Left ventricle myocardium inferior (tissue), 1 donor: ENCODE results near the gene MYOM1. TPM values are rescaled to one million over a fixed set of nuclear protein-coding genes. Genes with fewer than 3 reads are reported as not detected.

ENCODE experiments used
- DNase-seq: peaks from one replicate; pipeline ENCODE4 v3.0.0-alpha.2; 2020
- H3K27ac ChIP-seq: fragments of 200-600 bp; replicated peaks from 2 replicates; pipeline ENCODE4 v1.8.0; 2021
- H3K27me3 ChIP-seq: fragments of 200-600 bp; 2 replicates; pipeline ENCODE4 v1.8.0; 2021; ENCODE audit warnings: low read depth
- H3K36me3 ChIP-seq: fragments of 200-600 bp; 2 replicates; pipeline ENCODE4 v1.8.0; 2021
- H3K4me1 ChIP-seq: fragments of 200-600 bp; 2 replicates; pipeline ENCODE4 v1.8.0; 2021
- H3K4me3 ChIP-seq: fragments of 200-600 bp; 2 replicates; pipeline ENCODE4 v1.8.0; 2021; ENCODE audit warnings: mild to moderate bottlenecking, moderate library complexity
- H3K9me3 ChIP-seq: fragments of 200-600 bp; replicated peaks from 2 replicates; pipeline ENCODE4 v1.8.0; 2021
- CTCF ChIP-seq: fragments of 200-600 bp; IDR thresholded peaks from 2 replicates; pipeline ENCODE4 v1.8.0; 2021; ENCODE audit warnings: antibody characterized with exemption, mild to moderate bottlenecking, borderline replicate concordance
- intact Hi-C: fragments of 100-400 bp; cut with micrococcal nuclease; formaldehyde crosslinking; loops from one replicate; pipeline ENCODE4 v1.11.0; 2022
- total RNA-seq: library from RNA; stranded (reverse); fragmentation: NEBNext Ultra II Directional; extraction: Animal tissue kit (Norgen Biotek cat#: 25700); gene quantifications from one replicate; pipeline ENCODE4 v1.2.1, GENCODE V29; 2021
- donor health status: DM: no; HTN: yes; CAD: no; lungs with severe emphysema.

MYOM1 gene
- total RNA-seq, 1 donor from 2014 or later, result 667 TPM

GRCh38 chr18:3157086-3157485 lies 62.7 kb downstream of the MYOM1 start:
- TF ChIP-seq CTCF, result no peak
- Histone ChIP-seq H3K27me3 (no peaks in the 10 kb centered on the region), H3K27ac (peak overlapping the region; percentile 79), H3K36me3 (peaks cover 47% of the 10 kb centered on the region), H3K4me3 (no peak overlapping the region), H3K4me1 (peaks cover 70% of the 10 kb centered on the region), H3K9me3 (no peaks in the 10 kb centered on the region)
- no peak for DNase-seq
- intact Hi-C loops, result loop anchor here (10.0 kb wide), 1 partner anchor 88 kb away; the partner anchor contains the start of gene MYL12A

GRCh38 chr18:3156325-3156640 lies 63.5 kb downstream of the MYOM1 start:
- Histone ChIP-seq H3K36me3 (peaks cover 39% of the 10 kb centered on the region), H3K9me3 (no peaks in the 10 kb centered on the region), H3K27me3 (no peaks in the 10 kb centered on the region), H3K4me3 (no peak overlapping the region), H3K4me1 (peaks cover 77% of the 10 kb centered on the region), H3K27ac (peak overlapping the region; percentile 79)
- intact Hi-C loops, result loop anchor here (10.0 kb wide), 1 partner anchor 89 kb away; the partner anchor contains the start of gene MYL12A
- TF ChIP-seq CTCF, result no peak
- DNase-seq, result no peak

- Histone ChIP-seq H3K36me3 (peaks cover 36% of the 10 kb centered on the region), H3K27ac (peak overlapping the region; percentile 79), H3K4me1 (peaks cover 78% of the 10 kb centered on the region), H3K27me3 (no peaks in the 10 kb centered on the region), H3K9me3 (no peaks in the 10 kb centered on the region), H3K4me3 (no peak overlapping the region)
- TF ChIP-seq CTCF, result no peak
- no peak for DNase-seq
- intact Hi-C loops, result loop anchor here (10.0 kb wide), 1 partner anchor 91 kb away; the partner anchor contains the start of gene MYL12A
Measured at GRCh38 chr18:3154214-3154613, 65.6 kb downstream of the MYOM1 start.

GRCh38 chr18:3153107-3153704 lies 66.6 kb downstream of the MYOM1 start:
- no peak for DNase-seq
- Histone ChIP-seq H3K4me1 (peaks cover 68% of the 10 kb centered on the region), H3K27ac (peak overlapping the region; percentile 64), H3K4me3 (no peak overlapping the region), H3K9me3 (no peaks in the 10 kb centered on the region), H3K36me3 (peaks cover 34% of the 10 kb centered on the region), H3K27me3 (no peaks in the 10 kb centered on the region)
- TF ChIP-seq CTCF, result no peak
- intact Hi-C loops, result loop anchor here (10.0 kb wide), 1 partner anchor 92 kb away; the partner anchor contains the start of gene MYL12A

- intact Hi-C loops, result loop anchor here (10.0 kb wide), 1 partner anchor 93 kb away; the partner anchor contains the start of gene MYL12A
- H3K9me3 ChIP-seq, result no peaks in the 10 kb centered on the region
- no peak for TF ChIP-seq CTCF
- peaks cover 33% of the 10 kb centered on the region for H3K36me3 ChIP-seq
- no peaks in the 10 kb centered on the region for H3K27me3 ChIP-seq
- peaks cover 59% of the 10 kb centered on the region for H3K4me1 ChIP-seq
- DNase-seq, result no peak
- H3K4me3 ChIP-seq, result no peak overlapping the region
- peak overlapping the region; percentile 64 for H3K27ac ChIP-seq
Measured at GRCh38 chr18:3152294-3152693, 67.5 kb downstream of the MYOM1 start.
